Measurements from ENCODE around the gene DRD2. TPM values are rescaled to one million over a fixed set of nuclear protein-coding genes. Genes with fewer than 3 reads are reported as not detected.

DRD2 gene
- total RNA-seq, 2 experiments from 2014 or later, result not detected

GRCh38 chr11:113468726-113469345 is 6.4 kb downstream of the DRD2 start:
- Mint-ChIP-seq H3K36me3 (no peaks in the 10 kb centered on the region), H3K4me3 (no peak overlapping the region)

GRCh38 chr11:113467545-113467944 is 7.7 kb downstream of the DRD2 start:
- H3K36me3 Mint-ChIP-seq, result no peaks in the 10 kb centered on the region
- no peaks in the 10 kb centered on the region for H3K9me3 Mint-ChIP-seq
- DNase-seq, result no peak
- no peak overlapping the region for H3K27ac Mint-ChIP-seq
- no peak overlapping the region for H3K4me3 Mint-ChIP-seq
- H3K27me3 Mint-ChIP-seq, result peaks cover 21% of the 10 kb centered on the region
- no peaks in the 10 kb centered on the region for H3K4me1 Mint-ChIP-seq

More at GRCh38 chr11:113468726-113469345, 6.4 kb downstream of the DRD2 start:
- Mint-ChIP-seq H3K27ac (no peak overlapping the region), H3K4me1 (no peaks in the 10 kb centered on the region), H3K9me3 (no peaks in the 10 kb centered on the region), H3K27me3 (peaks cover 27% of the 10 kb centered on the region)
- no peak for DNase-seq

DNA sequence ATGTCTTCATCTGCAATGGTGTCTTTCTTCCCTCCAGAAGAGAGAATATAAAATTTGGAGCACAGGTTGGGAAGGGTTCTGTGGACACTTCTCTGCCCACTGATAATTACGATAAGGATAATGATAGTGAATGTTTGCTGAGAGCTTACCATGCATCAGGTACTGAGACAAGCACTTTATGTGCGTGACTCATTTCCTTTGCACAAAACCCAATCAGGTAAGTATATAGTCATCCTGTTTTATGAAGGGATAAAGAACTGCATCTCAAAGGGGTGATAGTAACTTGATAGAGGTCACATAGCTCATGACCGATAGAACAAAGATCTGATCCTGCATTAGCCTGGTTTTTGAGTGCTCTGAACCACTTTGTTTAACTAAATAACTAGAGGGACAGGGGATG is 9.4 kb downstream of the DRD2 start:
- Mint-ChIP-seq H3K4me1 (no peaks in the 10 kb centered on the region), H3K36me3 (no peaks in the 10 kb centered on the region), H3K9me3 (no peaks in the 10 kb centered on the region), H3K27ac (no peak overlapping the region), H3K27me3 (peaks cover 12% of the 10 kb centered on the region), H3K4me3 (no peak overlapping the region)
- no peak for DNase-seq

DNA sequence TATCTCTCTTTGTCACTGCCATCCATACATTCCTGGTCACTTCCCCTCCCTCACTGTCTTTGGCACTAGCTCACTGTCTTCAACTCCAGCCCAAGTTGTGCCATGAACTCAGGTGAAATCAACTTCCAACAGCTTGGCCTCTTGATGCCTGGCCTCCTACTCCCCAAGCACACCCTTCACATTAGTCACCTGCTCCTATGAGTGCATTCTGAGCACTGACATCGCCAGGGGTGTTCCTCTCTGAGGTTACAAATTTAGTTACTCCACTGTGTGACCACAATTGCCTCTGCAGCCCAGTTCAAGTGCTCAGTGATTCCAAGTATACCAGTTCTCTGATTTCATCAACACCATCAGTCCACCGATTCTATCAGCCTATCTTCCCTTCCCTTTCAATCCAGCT is 10.8 kb downstream of the DRD2 start:
- no peaks in the 10 kb centered on the region for H3K9me3 Mint-ChIP-seq
- H3K4me1 Mint-ChIP-seq, result no peaks in the 10 kb centered on the region
- no peaks in the 10 kb centered on the region for H3K36me3 Mint-ChIP-seq
- H3K4me3 Mint-ChIP-seq, result no peak overlapping the region
- H3K27me3 Mint-ChIP-seq, result peaks cover 7% of the 10 kb centered on the region
- no peak overlapping the region for H3K27ac Mint-ChIP-seq
- no peak for DNase-seq

- DNase-seq, result no peak
- H3K27me3 Mint-ChIP-seq, result peaks cover 4% of the 10 kb centered on the region
- H3K9me3 Mint-ChIP-seq, result no peaks in the 10 kb centered on the region
- no peaks in the 10 kb centered on the region for H3K4me1 Mint-ChIP-seq
- H3K4me3 Mint-ChIP-seq, result no peak overlapping the region
- H3K27ac Mint-ChIP-seq, result no peak overlapping the region
- no peaks in the 10 kb centered on the region for H3K36me3 Mint-ChIP-seq
These were observed 12.4 kb downstream of the DRD2 start for GRCh38 chr11:113462830-113463229.

GRCh38 chr11:113461639-113462038 is 13.6 kb downstream of the DRD2 start:
- Mint-ChIP-seq H3K4me3 (no peak overlapping the region), H3K9me3 (no peaks in the 10 kb centered on the region), H3K27me3 (peaks cover 4% of the 10 kb centered on the region), H3K27ac (no peak overlapping the region), H3K4me1 (no peaks in the 10 kb centered on the region), H3K36me3 (no peaks in the 10 kb centered on the region)
- no peak for DNase-seq

- no peak for DNase-seq
- Mint-ChIP-seq H3K9me3 (no peaks in the 10 kb centered on the region), H3K4me3 (no peak overlapping the region), H3K36me3 (no peaks in the 10 kb centered on the region), H3K27me3 (peaks cover 7% of the 10 kb centered on the region), H3K4me1 (no peaks in the 10 kb centered on the region), H3K27ac (no peak overlapping the region)
These were observed 14.7 kb downstream of the DRD2 start for GRCh38 chr11:113460469-113460868.

GRCh38 chr11:113458189-113458588 is 17.0 kb downstream of the DRD2 start:
- H3K4me3 Mint-ChIP-seq, result no peak overlapping the region
- DNase-seq, result no peak
- H3K27me3 Mint-ChIP-seq, result peaks cover 3% of the 10 kb centered on the region
- H3K36me3 Mint-ChIP-seq, result no peaks in the 10 kb centered on the region
- no peaks in the 10 kb centered on the region for H3K9me3 Mint-ChIP-seq
- no peak overlapping the region for H3K27ac Mint-ChIP-seq
- no peaks in the 10 kb centered on the region for H3K4me1 Mint-ChIP-seq

DNA sequence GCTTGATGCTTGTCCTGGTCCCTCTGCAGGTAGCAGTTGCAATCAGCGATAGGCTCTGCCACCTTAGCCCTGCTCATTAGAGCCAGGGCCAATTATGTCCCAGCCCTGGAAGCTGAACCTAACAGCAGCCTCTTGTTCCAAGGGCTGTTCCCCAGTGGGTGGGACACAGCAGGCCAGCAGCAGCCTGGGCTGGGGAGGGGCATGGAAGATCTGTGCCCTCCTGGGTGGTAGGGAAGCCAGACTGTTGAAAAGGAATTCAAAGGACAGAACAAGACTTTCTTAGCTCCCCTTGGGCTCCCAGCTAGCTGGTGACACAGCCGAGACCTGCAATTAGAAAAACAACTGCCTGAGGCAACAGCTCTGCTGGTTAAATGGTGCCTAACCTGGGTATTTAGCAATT is 17.4 kb downstream of the DRD2 start:
- no peaks in the 10 kb centered on the region for H3K36me3 Mint-ChIP-seq
- H3K4me1 Mint-ChIP-seq, result no peaks in the 10 kb centered on the region
- no peak overlapping the region for H3K4me3 Mint-ChIP-seq
- H3K27me3 Mint-ChIP-seq, result peaks cover 3% of the 10 kb centered on the region
- no peak overlapping the region for H3K27ac Mint-ChIP-seq
- DNase-seq, result no peak
- no peaks in the 10 kb centered on the region for H3K9me3 Mint-ChIP-seq

GRCh38 chr11:113454455-113454854 is 20.7 kb downstream of the DRD2 start:
- Mint-ChIP-seq H3K4me3 (no peak overlapping the region), H3K27me3 (peaks cover 3% of the 10 kb centered on the region), H3K9me3 (no peaks in the 10 kb centered on the region), H3K27ac (no peak overlapping the region), H3K36me3 (no peaks in the 10 kb centered on the region), H3K4me1 (no peaks in the 10 kb centered on the region)
- no peak for DNase-seq

DNA sequence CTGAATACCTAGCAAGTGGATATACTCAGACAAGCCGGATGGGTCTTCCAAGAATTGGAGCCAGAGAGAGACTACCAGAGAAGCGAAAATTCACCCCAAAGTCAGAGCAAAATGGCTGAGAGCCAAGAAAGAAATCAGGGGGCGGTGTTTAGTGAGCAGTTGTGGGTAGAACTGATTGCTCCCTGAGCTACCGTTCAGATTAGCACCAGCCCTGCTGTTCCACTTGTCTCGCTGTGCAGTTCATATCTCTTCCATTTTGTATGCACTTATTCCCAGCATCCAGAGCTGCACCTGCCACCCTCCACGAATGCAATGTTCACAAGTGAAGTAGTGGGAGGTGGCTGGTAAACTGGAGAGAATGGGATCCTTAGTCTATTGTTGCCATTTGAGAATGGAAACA is 25.5 kb downstream of the DRD2 start:
- no peak for DNase-seq
- no peak overlapping the region for H3K27ac Mint-ChIP-seq
- H3K9me3 Mint-ChIP-seq, result no peaks in the 10 kb centered on the region
- H3K36me3 Mint-ChIP-seq, result no peaks in the 10 kb centered on the region
- peaks cover 7% of the 10 kb centered on the region for H3K27me3 Mint-ChIP-seq
- peaks cover 4% of the 10 kb centered on the region for H3K4me1 Mint-ChIP-seq
- H3K4me3 Mint-ChIP-seq, result no peak overlapping the region

DNA sequence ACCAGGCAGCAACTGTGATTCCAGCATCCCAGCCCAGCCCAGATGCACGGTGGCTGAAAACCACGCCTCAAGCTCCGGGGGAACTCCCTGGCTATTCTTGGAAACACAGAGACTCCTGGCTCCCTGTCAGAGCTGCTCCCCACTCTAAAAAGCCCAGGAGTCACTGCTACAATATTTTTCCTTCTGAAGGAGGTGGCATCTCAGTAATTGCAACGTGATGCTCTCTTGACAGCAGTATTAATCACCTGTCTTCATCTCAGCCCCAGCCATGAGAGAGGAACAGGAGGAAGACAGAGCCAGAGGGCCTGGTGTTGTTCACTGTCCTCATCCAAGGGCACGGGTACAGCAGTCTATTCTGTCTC is 26.9 kb downstream of the DRD2 start:
- no peak for DNase-seq
- no peak overlapping the region for H3K4me3 Mint-ChIP-seq
- peaks cover 4% of the 10 kb centered on the region for H3K4me1 Mint-ChIP-seq
- H3K9me3 Mint-ChIP-seq, result no peaks in the 10 kb centered on the region
- H3K36me3 Mint-ChIP-seq, result no peaks in the 10 kb centered on the region
- H3K27me3 Mint-ChIP-seq, result peaks cover 10% of the 10 kb centered on the region
- H3K27ac Mint-ChIP-seq, result no peak overlapping the region

- peaks cover 4% of the 10 kb centered on the region for H3K4me1 Mint-ChIP-seq
- no peaks in the 10 kb centered on the region for H3K9me3 Mint-ChIP-seq
- H3K4me3 Mint-ChIP-seq, result no peak overlapping the region
- no peak for DNase-seq
- H3K27ac Mint-ChIP-seq, result no peak overlapping the region
- H3K36me3 Mint-ChIP-seq, result no peaks in the 10 kb centered on the region
- H3K27me3 Mint-ChIP-seq, result peaks cover 10% of the 10 kb centered on the region
These were observed 27.4 kb downstream of the DRD2 start for GRCh38 chr11:113447621-113448315.

- H3K4me1 Mint-ChIP-seq, result peaks cover 4% of the 10 kb centered on the region
- no peaks in the 10 kb centered on the region for H3K36me3 Mint-ChIP-seq
- H3K4me3 Mint-ChIP-seq, result no peak overlapping the region
- DNase-seq, result no peak
- H3K27ac Mint-ChIP-seq, result no peak overlapping the region
- no peaks in the 10 kb centered on the region for H3K9me3 Mint-ChIP-seq
- H3K27me3 Mint-ChIP-seq, result peaks cover 10% of the 10 kb centered on the region
These were observed 28.3 kb downstream of the DRD2 start for GRCh38 chr11:113446938-113447337.

DNA sequence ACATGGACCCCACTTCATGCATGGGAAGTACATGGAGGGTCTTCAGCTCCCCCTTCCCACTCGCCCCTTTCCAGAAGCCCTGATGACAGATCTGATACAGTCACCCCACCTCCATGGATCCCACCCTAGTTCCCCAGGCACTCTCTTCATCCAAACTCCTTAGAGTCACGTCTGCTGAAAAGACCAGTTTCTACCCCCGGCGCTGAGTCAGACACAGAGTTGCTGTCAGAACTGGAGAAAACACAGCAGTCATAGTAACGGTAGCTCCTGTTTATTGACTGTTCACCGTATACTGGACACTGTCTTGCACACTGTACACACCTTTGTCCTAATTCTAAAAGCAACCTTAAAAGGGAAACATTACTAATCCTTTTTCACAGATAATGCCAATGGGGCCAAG is 29.1 kb downstream of the DRD2 start:
- H3K27me3 Mint-ChIP-seq, result peaks cover 10% of the 10 kb centered on the region
- peaks cover 4% of the 10 kb centered on the region for H3K4me1 Mint-ChIP-seq
- DNase-seq, result no peak
- H3K27ac Mint-ChIP-seq, result no peak overlapping the region
- H3K9me3 Mint-ChIP-seq, result no peaks in the 10 kb centered on the region
- no peak overlapping the region for H3K4me3 Mint-ChIP-seq
- H3K36me3 Mint-ChIP-seq, result no peaks in the 10 kb centered on the region

DNA sequence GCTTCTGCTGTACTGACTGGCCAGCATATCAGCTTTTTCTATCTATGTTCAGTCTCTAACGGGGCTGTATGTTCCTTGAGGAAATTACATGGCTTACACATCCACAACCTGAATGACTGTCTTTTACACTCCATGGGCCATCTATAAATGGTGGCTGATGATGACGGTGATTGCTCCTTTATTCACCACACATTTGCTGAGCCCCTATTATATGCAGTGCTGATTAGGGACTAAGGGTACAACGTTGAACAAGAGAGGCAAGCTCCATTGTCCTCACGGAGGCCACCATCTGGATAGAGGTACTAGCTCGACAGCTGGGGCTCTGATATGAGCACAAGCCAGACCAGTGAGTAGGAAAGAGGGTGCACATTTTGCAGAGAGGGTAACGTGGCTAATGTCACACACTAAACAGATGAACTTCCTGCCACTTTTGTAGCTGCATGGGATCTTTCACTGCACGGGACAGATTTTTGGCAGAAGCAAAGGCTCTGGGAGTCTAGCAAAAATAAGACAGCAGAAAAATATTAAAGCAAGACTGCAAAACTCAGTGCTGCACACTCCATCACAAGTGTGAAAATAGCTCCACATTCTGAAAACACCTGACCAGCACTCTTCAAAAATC is 30.6 kb downstream of the DRD2 start:
- Mint-ChIP-seq H3K36me3 (no peaks in the 10 kb centered on the region), H3K4me3 (no peak overlapping the region)
- no peak for DNase-seq

More for the DNA sequence above, 30.6 kb downstream of the DRD2 start:
- H3K9me3 Mint-ChIP-seq, result no peaks in the 10 kb centered on the region
- no peak overlapping the region for H3K27ac Mint-ChIP-seq
- H3K4me1 Mint-ChIP-seq, result peaks cover 4% of the 10 kb centered on the region
- H3K27me3 Mint-ChIP-seq, result peaks cover 13% of the 10 kb centered on the region

Data from activated naive CD8-positive, alpha-beta T cell treated with anti-CD3 and anti-CD28 coated beads for 36 hours (primary cell).